ENCODE measurements around the gene RCAN3. TPM values are rescaled to one million over a fixed set of nuclear protein-coding genes. Genes with fewer than 3 reads are reported as not detected.

The RCAN3 gene
- total RNA-seq, 2 experiments from 2014 or later, result 63.7 to 65.6 TPM

DNA sequence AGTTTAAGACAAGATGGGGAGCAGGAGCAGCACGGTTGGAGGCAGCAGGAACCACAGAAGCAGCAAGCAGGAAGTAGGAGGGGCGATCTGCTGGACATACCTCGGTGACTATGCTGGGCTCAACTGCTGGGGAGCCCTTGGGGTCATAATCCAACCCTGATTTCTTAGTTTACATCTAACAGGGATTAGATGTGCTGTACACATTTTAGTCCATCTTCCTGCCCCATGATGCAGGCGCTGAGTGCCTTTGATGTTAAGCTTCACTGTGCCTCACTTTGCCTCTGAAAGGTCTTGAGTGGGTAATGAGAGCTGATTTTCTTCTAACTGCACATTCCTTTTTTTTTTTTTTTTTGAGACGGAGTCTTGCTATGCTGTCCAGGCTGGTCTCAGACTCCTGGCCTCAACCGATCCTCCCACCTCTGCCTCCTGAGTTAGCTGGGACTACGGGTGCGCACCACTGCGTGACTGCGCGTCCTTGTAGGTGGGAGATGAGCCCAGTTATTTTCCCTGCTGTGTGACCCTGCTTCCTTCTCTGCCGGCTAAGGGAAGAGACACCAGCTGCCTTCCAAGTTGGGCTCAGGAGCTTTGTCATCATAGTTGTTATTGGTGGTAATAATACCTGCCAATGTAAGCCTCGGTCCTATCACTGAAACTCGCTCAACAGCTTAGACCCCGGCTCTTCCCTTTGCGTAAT is 1.1 kb upstream of the RCAN3 start:
- Mint-ChIP-seq H3K4me1 (ENCODE audit: low read depth) (peaks cover 53% of the 10 kb centered on the region), H3K27me3 (ENCODE audit: low read depth) (no peaks in the 10 kb centered on the region), H3K4me3 (peak overlapping the region; percentile 76), H3K27ac (peak overlapping the region; percentile 92), H3K36me3 (ENCODE audit: low read depth) (peaks cover 27% of the 10 kb centered on the region), H3K9me3 (ENCODE audit: insufficient read depth) (no peaks in the 10 kb centered on the region)
- CTCF ChIA-PET, result interaction anchor here (1.0 to 11.2 kb wide), 15 partner anchors 12 to 141 kb away, joined by 3 to 138 read pairs (median 9); partner anchors contain the start of genes NIPAL3 and STPG1
- POLR2A ChIA-PET, result interaction anchor here (0.6 to 6.3 kb wide), 19 partner anchors 10 to 542 kb away, joined by 3 to 126 read pairs (median 5); partner anchors contain the start of genes NIPAL3, PNRC2 and STPG1
- ATAC-seq (peak; percentile 18), DNase-seq (peak; percentile 78)

- peak; percentile 70 for ATAC-seq
- peaks cover 30% of the 10 kb centered on the region for H3K36me3 Mint-ChIP-seq (ENCODE audit: low read depth)
- POLR2A ChIA-PET, result interaction anchor here (0.6 to 6.3 kb wide), 22 partner anchors 10 to 543 kb away, joined by 3 to 126 read pairs (median 4); partner anchors contain the start of genes NIPAL3, PNRC2 and STPG1
- H3K27ac Mint-ChIP-seq, result peak overlapping the region; percentile 92
- DNase-seq, result peak; percentile 88
- no peaks in the 10 kb centered on the region for H3K9me3 Mint-ChIP-seq (ENCODE audit: insufficient read depth)
- H3K4me3 Mint-ChIP-seq, result peak overlapping the region; percentile 76
- peaks cover 60% of the 10 kb centered on the region for H3K4me1 Mint-ChIP-seq (ENCODE audit: low read depth)
- CTCF ChIA-PET, result interaction anchor here (1.0 to 11.2 kb wide), 15 partner anchors 13 to 140 kb away, joined by 3 to 138 read pairs (median 9); partner anchors contain the start of genes NIPAL3 and STPG1
- no peaks in the 10 kb centered on the region for H3K27me3 Mint-ChIP-seq (ENCODE audit: low read depth)
These were observed 449 bp upstream of the RCAN3 start for GRCh38 chr1:24502065-24502708.

GRCh38 chr1:24503059-24503751 is 569 bp downstream of the RCAN3 start:
- Mint-ChIP-seq H3K27me3 (ENCODE audit: low read depth) (no peaks in the 10 kb centered on the region), H3K4me3 (peak overlapping the region; percentile 94), H3K36me3 (ENCODE audit: low read depth) (peaks cover 40% of the 10 kb centered on the region), H3K9me3 (ENCODE audit: insufficient read depth) (no peaks in the 10 kb centered on the region), H3K4me1 (ENCODE audit: low read depth) (peaks cover 68% of the 10 kb centered on the region), H3K27ac (peak overlapping the region; percentile 97)
- peak; percentile 18 for ATAC-seq
- no peak for DNase-seq
- ChIA-PET CTCF (interaction anchor here (1.4 to 11.2 kb wide), 13 partner anchors 14 to 87 kb away, joined by 3 to 138 read pairs (median 15); partner anchors contain the start of genes NIPAL3 and STPG1), POLR2A (interaction anchor here (0.7 to 6.3 kb wide), 14 partner anchors 11 to 544 kb away, joined by 3 to 126 read pairs (median 6); partner anchors contain the start of genes NIPAL3, PNRC2 and STPG1)

- CTCF ChIA-PET, result interaction anchor here (1.4 to 11.2 kb wide), 10 partner anchors 14 to 88 kb away, joined by 3 to 138 read pairs (median 13); partner anchors contain the start of genes NIPAL3 and STPG1
- POLR2A ChIA-PET, result interaction anchor here (0.7 to 6.3 kb wide), 7 partner anchors 16 to 88 kb away, joined by 3 to 126 read pairs (median 20); partner anchors contain the start of gene NIPAL3
These were observed 1.4 kb downstream of the RCAN3 start for GRCh38 chr1:24503870-24504523.

DNA sequence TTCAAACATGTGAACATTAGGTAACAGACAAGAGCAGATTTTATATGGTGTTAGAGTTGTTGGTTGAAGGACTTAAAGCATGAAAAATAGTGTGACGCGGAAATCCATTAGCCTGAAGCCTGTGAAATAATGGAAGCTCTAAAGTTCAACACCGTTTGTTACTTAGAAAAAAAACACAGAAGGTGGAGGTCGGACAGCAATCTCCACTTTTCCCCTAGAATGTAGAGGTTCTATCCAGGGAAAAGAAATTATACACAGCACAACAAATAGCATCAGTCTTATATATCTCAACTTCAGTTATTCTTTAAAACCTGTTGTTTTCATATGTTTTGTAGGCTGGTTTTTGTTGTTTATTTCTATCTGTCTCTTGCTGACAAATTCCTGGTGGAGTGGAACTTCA is 1.9 kb downstream of the RCAN3 start:
- CTCF ChIA-PET, result interaction anchor here (0.6 to 11.2 kb wide), 12 partner anchors 8 to 89 kb away, joined by 3 to 138 read pairs (median 10); partner anchors contain the start of genes NIPAL3 and STPG1
- Mint-ChIP-seq H3K4me3 (peak overlapping the region; percentile 94), H3K36me3 (ENCODE audit: low read depth) (peaks cover 47% of the 10 kb centered on the region), H3K27me3 (ENCODE audit: low read depth) (no peaks in the 10 kb centered on the region), H3K9me3 (ENCODE audit: insufficient read depth) (no peaks in the 10 kb centered on the region), H3K4me1 (ENCODE audit: low read depth) (peaks cover 66% of the 10 kb centered on the region), H3K27ac (peak overlapping the region; percentile 97)
- no peak for ATAC-seq
- peak; percentile 17 for DNase-seq
- POLR2A ChIA-PET, result interaction anchor here (1.2 to 6.3 kb wide), 6 partner anchors 17 to 88 kb away, joined by 3 to 126 read pairs (median 40); partner anchors contain the start of gene NIPAL3

More at GRCh38 chr1:24503870-24504523, 1.4 kb downstream of the RCAN3 start:
- H3K27me3 Mint-ChIP-seq (ENCODE audit: low read depth), result no peaks in the 10 kb centered on the region
- peak overlapping the region; percentile 97 for H3K27ac Mint-ChIP-seq
- H3K4me3 Mint-ChIP-seq, result peak overlapping the region; percentile 94
- H3K4me1 Mint-ChIP-seq (ENCODE audit: low read depth), result peaks cover 66% of the 10 kb centered on the region
- peak; percentile 26 for DNase-seq
- no peaks in the 10 kb centered on the region for H3K9me3 Mint-ChIP-seq (ENCODE audit: insufficient read depth)
- ATAC-seq, result no peak
- H3K36me3 Mint-ChIP-seq (ENCODE audit: low read depth), result peaks cover 45% of the 10 kb centered on the region

DNA sequence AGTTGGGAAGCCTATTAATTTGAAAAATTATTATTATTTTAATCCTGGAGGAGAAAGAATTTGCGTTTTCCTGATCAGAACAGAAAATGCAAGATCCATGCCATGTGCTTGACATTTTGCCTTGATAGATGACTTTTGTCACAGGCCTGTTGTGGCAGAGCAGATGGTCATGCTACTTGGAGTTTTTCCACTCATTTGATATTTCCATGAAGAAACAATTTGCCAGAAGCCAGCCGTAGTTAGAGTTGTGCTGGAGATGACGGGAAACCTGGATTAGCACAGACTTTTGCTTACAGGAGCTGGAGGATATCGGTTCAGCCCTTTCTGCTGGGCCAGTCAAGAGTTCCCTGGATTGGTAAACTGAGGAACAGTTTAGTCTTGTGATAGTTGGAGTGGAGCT is 3.2 kb downstream of the RCAN3 start:
- Mint-ChIP-seq H3K27me3 (ENCODE audit: low read depth) (no peaks in the 10 kb centered on the region), H3K27ac (peak overlapping the region; percentile 84), H3K36me3 (ENCODE audit: low read depth) (peaks cover 53% of the 10 kb centered on the region), H3K4me1 (ENCODE audit: low read depth) (peaks cover 69% of the 10 kb centered on the region), H3K4me3 (peak overlapping the region; percentile 94), H3K9me3 (ENCODE audit: insufficient read depth) (no peaks in the 10 kb centered on the region)
- ChIA-PET CTCF (interaction anchor here (0.9 to 11.2 kb wide), 8 partner anchors 9 to 90 kb away, joined by 3 to 138 read pairs (median 10); partner anchors contain the start of genes NIPAL3 and STPG1), POLR2A (interaction anchor here (1.4 to 6.3 kb wide), 5 partner anchors 18 to 89 kb away, joined by 3 to 126 read pairs (median 61); partner anchors contain the start of gene NIPAL3)
- DNase-seq, result peak; percentile 21
- no peak for ATAC-seq

DNA sequence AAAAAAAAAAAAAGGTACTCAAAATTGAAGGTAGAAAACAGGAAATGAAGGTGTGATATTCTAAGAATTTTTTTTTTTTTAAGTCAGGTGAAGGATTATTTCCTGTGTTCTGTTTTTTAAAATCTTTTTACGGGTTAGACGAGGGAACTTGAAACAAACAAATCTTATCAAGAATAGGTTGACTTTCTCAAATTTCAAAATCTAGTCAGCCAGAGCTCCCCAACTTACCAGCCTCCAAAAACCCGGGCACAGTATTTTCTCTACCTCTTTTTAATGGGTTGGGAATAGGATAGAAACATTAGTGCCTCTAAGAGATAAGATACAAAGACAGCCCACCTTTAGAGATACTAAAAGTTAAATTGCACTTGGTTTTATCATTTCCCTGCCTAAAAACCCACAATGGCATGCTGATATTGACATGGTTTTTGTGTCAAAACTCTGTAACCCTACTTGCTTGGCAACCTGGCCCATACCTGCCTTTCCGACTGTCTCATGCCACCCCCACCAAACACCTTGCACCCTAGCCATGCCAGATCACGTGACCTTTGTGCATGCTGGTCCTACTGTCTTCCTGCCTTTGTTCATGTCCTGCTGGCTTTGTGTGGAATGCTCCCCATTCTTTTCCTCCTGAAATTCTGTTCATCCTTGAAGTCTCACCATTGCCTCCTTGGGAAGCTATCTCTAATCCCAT is 4.2 kb downstream of the RCAN3 start:
- DNase-seq, result no peak
- no peak for ATAC-seq
- ChIA-PET POLR2A (interaction anchor here (0.8 to 6.1 kb wide), 6 partner anchors 11 to 92 kb away, joined by 3 to 126 read pairs (median 4); partner anchors contain the start of gene NIPAL3), CTCF (interaction anchor here (0.7 to 11.2 kb wide), 8 partner anchors 17 to 91 kb away, joined by 3 to 138 read pairs (median 12); partner anchors contain the start of genes NIPAL3 and STPG1)
- H3K27ac Mint-ChIP-seq, result peak overlapping the region; percentile 91
- peak overlapping the region; percentile 68 for H3K4me3 Mint-ChIP-seq
- peaks cover 61% of the 10 kb centered on the region for H3K36me3 Mint-ChIP-seq (ENCODE audit: low read depth)
- H3K27me3 Mint-ChIP-seq (ENCODE audit: low read depth), result no peaks in the 10 kb centered on the region
- H3K9me3 Mint-ChIP-seq (ENCODE audit: insufficient read depth), result no peaks in the 10 kb centered on the region
- peaks cover 63% of the 10 kb centered on the region for H3K4me1 Mint-ChIP-seq (ENCODE audit: low read depth)

GRCh38 chr1:24507405-24507804 is 4.8 kb downstream of the RCAN3 start:
- ChIA-PET POLR2A (interaction anchor here (0.8 to 1.3 kb wide), 4 partner anchors 10 to 92 kb away, joined by 3 to 4 read pairs (median 4); partner anchors contain the start of gene NIPAL3), CTCF (interaction anchor here (0.8 to 11.2 kb wide), 7 partner anchors 9 to 91 kb away, joined by 3 to 138 read pairs (median 5); partner anchors contain the start of genes NIPAL3 and STPG1)
- peak; percentile 38 for DNase-seq
- Mint-ChIP-seq H3K9me3 (ENCODE audit: insufficient read depth) (no peaks in the 10 kb centered on the region), H3K36me3 (ENCODE audit: low read depth) (peaks cover 62% of the 10 kb centered on the region), H3K27me3 (ENCODE audit: low read depth) (no peaks in the 10 kb centered on the region), H3K27ac (peak overlapping the region; percentile 91), H3K4me1 (ENCODE audit: low read depth) (peaks cover 64% of the 10 kb centered on the region), H3K4me3 (peak overlapping the region; percentile 68)
- no peak for ATAC-seq

DNA sequence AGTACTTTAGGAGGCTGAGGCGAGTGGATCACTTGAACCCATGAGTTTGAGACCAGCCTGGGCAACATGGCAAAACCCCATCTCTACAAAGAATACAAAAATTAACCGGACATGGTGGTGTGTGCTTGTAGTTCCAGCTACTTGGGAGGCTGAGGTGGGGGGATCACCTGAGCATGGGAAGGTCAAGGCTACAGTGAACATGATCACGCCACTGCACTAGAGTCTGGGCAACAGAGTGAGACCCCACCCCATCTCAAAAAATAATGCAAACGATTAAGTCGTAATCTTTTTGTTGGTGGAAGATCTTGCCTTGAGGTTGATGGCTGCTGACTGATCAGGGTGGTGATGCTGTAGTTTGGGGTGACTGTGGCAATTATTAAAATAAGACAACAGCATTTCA is 6.3 kb downstream of the RCAN3 start:
- DNase-seq, result no peak
- Mint-ChIP-seq H3K4me1 (ENCODE audit: low read depth) (peaks cover 72% of the 10 kb centered on the region), H3K4me3 (no peak overlapping the region), H3K36me3 (ENCODE audit: low read depth) (peaks cover 58% of the 10 kb centered on the region), H3K27ac (no peak overlapping the region), H3K27me3 (ENCODE audit: low read depth) (no peaks in the 10 kb centered on the region), H3K9me3 (ENCODE audit: insufficient read depth) (no peaks in the 10 kb centered on the region)
- POLR2A ChIA-PET, result no interaction called here
- ATAC-seq, result no peak
- CTCF ChIA-PET, result interaction anchor here (10.4 to 11.2 kb wide), 2 partner anchors 19 to 93 kb away, joined by 107 to 138 read pairs; partner anchors contain the start of genes NIPAL3 and STPG1

- H3K27ac Mint-ChIP-seq, result no peak overlapping the region
- ChIA-PET POLR2A (no interaction called here), CTCF (interaction anchor here (1.1 to 2.5 kb wide), 4 partner anchors 9 to 98 kb away, joined by 3 to 6 read pairs (median 4); partner anchors contain the start of gene NIPAL3)
- peaks cover 59% of the 10 kb centered on the region for H3K36me3 Mint-ChIP-seq (ENCODE audit: low read depth)
- ATAC-seq (no peak), DNase-seq (no peak)
- peaks cover 44% of the 10 kb centered on the region for H3K4me1 Mint-ChIP-seq (ENCODE audit: low read depth)
- no peak overlapping the region for H3K4me3 Mint-ChIP-seq
- H3K9me3 Mint-ChIP-seq (ENCODE audit: insufficient read depth), result no peaks in the 10 kb centered on the region
- H3K27me3 Mint-ChIP-seq (ENCODE audit: low read depth), result no peaks in the 10 kb centered on the region
These were observed 11.1 kb downstream of the RCAN3 start for GRCh38 chr1:24513706-24514105.
